ENCODE results near the gene S100A12.
"Not testable (repeated sequence)": the region's sequence is repeated elsewhere in the genome, so short reads cannot be mapped to it uniquely, and the experiment has no call there.

GRCh38 chr1:153413961-153414360 lies 38.5 kb upstream of the S100A12 start:
- not testable (repeated sequence) for TF ChIP-seq EZH2 (IDR thresholded peaks at IDR 0.05; ENCODE audit: low read depth); CTCF (conservative IDR thresholded peaks at IDR 0.05)
